ENCODE measurements around the gene FRG1. TPM values are rescaled to one million over a fixed set of nuclear protein-coding genes. Genes with fewer than 3 reads are reported as not detected.
"Not testable (repeated sequence)": the region's sequence is repeated elsewhere in the genome, so short reads cannot be mapped to it uniquely, and the experiment has no call there.

FRG1 gene
- total RNA-seq, 1 donor from 2014 or later: 38.4 TPM

- DNase-seq (ENCODE audit: missing footprints) (peak; percentile 37), ATAC-seq (no peak)
- intact Hi-C loops (cut with DNase I): no loop called here
Measured at GRCh38 chr4:189981970-189982369, 41.3 kb downstream of the FRG1 start.

GRCh38 chr4:189983916-189984526, 43.3 kb downstream of the FRG1 start:
- ATAC-seq; intact Hi-C loops (cut with DNase I): not testable (repeated sequence)
- DNase-seq (ENCODE audit: missing footprints): peak; percentile 51

DNA sequence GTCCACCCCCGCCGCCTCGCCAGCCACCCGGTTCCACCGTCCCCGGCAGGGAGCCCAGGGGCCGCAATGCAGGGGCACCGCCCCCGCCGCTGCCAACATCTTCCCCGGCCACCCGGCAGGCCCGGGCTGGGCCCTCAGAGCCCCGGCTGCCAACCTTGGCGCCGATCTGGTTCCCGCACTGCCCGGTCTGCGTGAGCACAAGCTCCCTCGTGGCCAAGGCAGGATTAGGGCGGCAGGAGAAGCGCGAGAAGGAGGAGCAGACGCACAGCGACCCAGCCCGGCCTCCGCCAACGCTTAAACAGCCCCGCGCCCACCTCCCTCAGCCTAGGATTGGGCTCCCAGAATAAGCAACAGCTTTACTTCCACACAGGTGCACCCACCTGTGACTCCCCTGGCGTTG, 44.0 kb downstream of the FRG1 start:
- ATAC-seq; intact Hi-C loops (cut with DNase I): not testable (repeated sequence)
- DNase-seq (ENCODE audit: missing footprints): peak; percentile 58

- ATAC-seq; intact Hi-C loops (cut with DNase I): not testable (repeated sequence)
Measured at GRCh38 chr4:189985651-189986243, 45.1 kb downstream of the FRG1 start.

DNA sequence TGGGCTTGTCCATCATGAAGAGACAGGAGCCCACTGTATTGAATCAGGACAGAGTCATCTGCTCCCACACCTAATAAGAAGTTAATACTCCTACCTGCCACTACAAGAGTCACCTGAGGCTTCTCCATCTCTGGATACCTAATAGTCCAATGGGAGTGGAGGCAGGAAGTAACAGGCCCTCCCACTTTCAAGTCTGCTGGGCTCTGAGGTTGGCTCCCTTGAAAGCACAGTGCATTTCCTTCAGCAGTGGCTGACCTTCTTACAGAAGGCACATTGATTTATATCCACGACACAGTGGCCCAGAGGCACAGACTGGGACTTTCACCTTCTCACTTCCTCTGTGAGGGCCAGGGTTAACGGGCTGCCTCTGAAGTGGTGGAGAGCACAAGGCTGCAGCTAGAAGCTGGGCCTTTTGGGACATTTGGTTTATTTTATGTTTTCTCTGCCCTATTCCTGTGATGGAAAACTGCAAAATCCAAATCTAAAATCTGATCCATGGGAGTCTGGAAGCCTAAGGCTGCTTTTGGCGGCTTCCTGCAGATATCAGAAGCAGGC, 48.3 kb downstream of the FRG1 start:
- no peak for DNase-seq (ENCODE audit: missing footprints)
- ATAC-seq: no peak
- intact Hi-C loops (cut with DNase I): no loop called here

More at GRCh38 chr4:189985651-189986243, 45.1 kb downstream of the FRG1 start:
- DNase-seq (ENCODE audit: missing footprints): not testable (repeated sequence)

GRCh38 chr4:189989941-189990340, 49.3 kb downstream of the FRG1 start:
- ATAC-seq; intact Hi-C loops (cut with DNase I); DNase-seq (ENCODE audit: missing footprints): not testable (repeated sequence)

Other genes starting within 250 kb of the FRG1 start
- gene FRG2, start 86.4 kb downstream of the FRG1 start, total RNA-seq: not detected
- gene DBET, start 123.6 kb downstream of the FRG1 start, total RNA-seq: not detected
- gene DUX4, start 232.9 kb downstream of the FRG1 start, total RNA-seq: not detected

All from Right ventricle myocardium inferior (tissue), 1 donor.